ENCODE data around the gene CLDN7.

Gene CLDN7

GRCh38 chr17:7260151-7260550 lies 2.1 kb downstream of the CLDN7 start:
- Histone ChIP-seq H3K4me3 (ENCODE audit: low read length, poor library complexity, severe bottlenecking) (no peak overlapping the region), H3K36me3 (ENCODE audit: insufficient read depth, low read length) (peaks cover 22% of the 10 kb centered on the region; the same call in 1 of the 2 replicates), H3F3A (ENCODE audit: low read depth) (no peaks in the 10 kb centered on the region), H3K4me2 (ENCODE audit: low read depth, low read length, poor library complexity, severe bottlenecking) (no peak overlapping the region), H4K20me1 (ENCODE audit: insufficient read depth, low read length, poor library complexity, severe bottlenecking) (no peaks in the 10 kb centered on the region), H3K4me1 (ENCODE audit: insufficient read depth, low read length, poor library complexity, severe bottlenecking) (no peaks in the 10 kb centered on the region), H3K9me3 (ENCODE audit: insufficient read depth, low read depth, low read length) (no peaks in the 10 kb centered on the region), H3K9ac (ENCODE audit: low read depth, low read length, poor library complexity, severe bottlenecking) (no peak overlapping the region), H3K79me2 (ENCODE audit: insufficient read depth, low read length) (no peaks in the 10 kb centered on the region), H2AFZ (ENCODE audit: low read length) (no peak overlapping the region), H3K9me2 (replicated peaks; ENCODE audit: low read depth, low read length) (no peaks in the 10 kb centered on the region), H3K27me3 (ENCODE audit: insufficient read depth, low read length, poor library complexity, severe bottlenecking) (no peaks in the 10 kb centered on the region)
- no peak for TF ChIP-seq EZH2phosphoT487 (IDR thresholded peaks at IDR 0.05; ENCODE audit: borderline replicate concordance)
- no peak for TF ChIP-seq CTCF (conservative IDR thresholded peaks at IDR 0.05; ENCODE audit: low read length)

- TF ChIP-seq EZH2phosphoT487 (IDR thresholded peaks at IDR 0.05; ENCODE audit: borderline replicate concordance) (no peak), CTCF (conservative IDR thresholded peaks at IDR 0.05; ENCODE audit: low read length) (no peak)
- no peak overlapping the region for H3K9ac ChIP-seq (ENCODE audit: low read depth, low read length, poor library complexity, severe bottlenecking)
- no peak overlapping the region for H2AFZ ChIP-seq (ENCODE audit: low read length)
- H3K4me2 ChIP-seq (ENCODE audit: low read depth, low read length, poor library complexity, severe bottlenecking) = no peak overlapping the region
- peaks cover 27% of the 10 kb centered on the region; the same call in 1 of the 2 replicates for H3K36me3 ChIP-seq (ENCODE audit: insufficient read depth, low read length)
- no peaks in the 10 kb centered on the region for H4K20me1 ChIP-seq (ENCODE audit: insufficient read depth, low read length, poor library complexity, severe bottlenecking)
- no peaks in the 10 kb centered on the region for H3K9me2 ChIP-seq (replicated peaks; ENCODE audit: low read depth, low read length)
- no peaks in the 10 kb centered on the region for H3K9me3 ChIP-seq (ENCODE audit: insufficient read depth, low read depth, low read length)
- no peaks in the 10 kb centered on the region for H3F3A ChIP-seq (ENCODE audit: low read depth)
- H3K27me3 ChIP-seq (ENCODE audit: insufficient read depth, low read length, poor library complexity, severe bottlenecking) = no peaks in the 10 kb centered on the region
- H3K4me1 ChIP-seq (ENCODE audit: insufficient read depth, low read length, poor library complexity, severe bottlenecking) = no peaks in the 10 kb centered on the region
- peaks cover 6% of the 10 kb centered on the region; the same call in 1 of the 2 replicates for H3K79me2 ChIP-seq (ENCODE audit: insufficient read depth, low read length)
- H3K4me3 ChIP-seq (ENCODE audit: low read length, poor library complexity, severe bottlenecking) = no peak overlapping the region
Observed at GRCh38 chr17:7259555-7259889, 2.8 kb downstream of the CLDN7 start.

- Histone ChIP-seq H3K9ac (ENCODE audit: low read depth, low read length, poor library complexity, severe bottlenecking) (no peak overlapping the region), H4K20me1 (ENCODE audit: insufficient read depth, low read length, poor library complexity, severe bottlenecking) (no peaks in the 10 kb centered on the region), H3K27me3 (ENCODE audit: insufficient read depth, low read length, poor library complexity, severe bottlenecking) (no peaks in the 10 kb centered on the region), H3F3A (ENCODE audit: low read depth) (no peaks in the 10 kb centered on the region), H3K4me1 (ENCODE audit: insufficient read depth, low read length, poor library complexity, severe bottlenecking) (peaks cover 4% of the 10 kb centered on the region), H2AFZ (ENCODE audit: low read length) (no peak overlapping the region), H3K36me3 (ENCODE audit: insufficient read depth, low read length) (peaks cover 29% of the 10 kb centered on the region; the same call in 1 of the 2 replicates), H3K9me3 (ENCODE audit: insufficient read depth, low read depth, low read length) (no peaks in the 10 kb centered on the region), H3K4me2 (ENCODE audit: low read depth, low read length, poor library complexity, severe bottlenecking) (no peak overlapping the region), H3K4me3 (ENCODE audit: low read length, poor library complexity, severe bottlenecking) (no peak overlapping the region), H3K79me2 (ENCODE audit: insufficient read depth, low read length) (peaks cover 11% of the 10 kb centered on the region), H3K9me2 (replicated peaks; ENCODE audit: low read depth, low read length) (no peaks in the 10 kb centered on the region)
- no peak for TF ChIP-seq CTCF (conservative IDR thresholded peaks at IDR 0.05; ENCODE audit: low read length)
Observed at GRCh38 chr17:7258731-7259554, 3.3 kb downstream of the CLDN7 start.
